K562 (cell line): ENCODE results near the gene ITGB5. TPM values are rescaled to one million over a fixed set of nuclear protein-coding genes. Genes with fewer than 3 reads are reported as not detected.
A peak's percentile ranks its signal among the peaks of the same experiment; 100 is the strongest.

ENCODE experiments used
- CREB1 ChIP-seq, 2 experiments: sonication (generic) in 1 of 2; formaldehyde crosslinking in 1 of 2; IDR thresholded peaks; 2 replicates each; pipeline versions ENCODE4 v1.6.1 to v1.8.0; 2012 to 2022; ENCODE audit warnings: inconsistent platforms in 1 of 2, mild to moderate bottlenecking in 1 of 2, missing genetic modification reagents in 1 of 2, moderate library complexity in 1 of 2
- NBN ChIP-seq: fragments of 450-650 bp; IDR thresholded peaks from 2 replicates; pipeline ENCODE4 v1.6.1; 2016; ENCODE audit warnings: low read depth, mild to moderate bottlenecking
- NEUROD1 ChIP-seq: fragments of 150-350 bp; IDR thresholded peaks from 2 replicates; pipeline ENCODE4 v1.6.1; 2014; ENCODE audit warnings: borderline replicate concordance, low read length, low read depth; ENCODE audit not compliant: partially characterized antibody
- NR2F6 ChIP-seq: fragments of 450-650 bp; formaldehyde crosslinking; IDR thresholded peaks from 2 replicates; pipeline ENCODE4 v1.4.0; 2020; ENCODE audit warnings: mild to moderate bottlenecking
- NRF1 ChIP-seq, 2 experiments: fragments of 450-650 bp; IDR thresholded peaks in 1 of 2; conservative IDR thresholded peaks in 1 of 2; 2 replicates each; pipeline ENCODE4 v1.6.1; 2014; ENCODE audit warnings: mild to moderate bottlenecking in 2 of 2
- PKNOX1 ChIP-seq: fragments of 450-650 bp; IDR thresholded peaks from 2 replicates; pipeline ENCODE4 v1.6.1; 2016
- REST ChIP-seq, 2 experiments: fragments of 450-650 bp; formaldehyde crosslinking in 1 of 2; IDR thresholded peaks; 2 replicates each; pipeline versions ENCODE4 v1.4.0 to v1.6.1; 2014 to 2020; ENCODE audit warnings: mild to moderate bottlenecking in 2 of 2, borderline replicate concordance in 1 of 2, low read depth in 1 of 2
- TFE3 ChIP-seq: fragments of 450-650 bp; formaldehyde crosslinking; IDR thresholded peaks from 2 replicates; pipeline ENCODE4 v1.4.0; 2020; ENCODE audit warnings: mild to moderate bottlenecking, mixed read lengths
- polyA plus RNA-seq, 8 experiments: library from polyadenylated mRNA; depleted of rRNA in 4 of 8; stranded (reverse) in 5 of 8; unstranded in 3 of 8; fragments of >200 nt; fragmentation: Nextera tagmentation in 2 of 8; fragmentation: Illumina TruSeq in 1 of 8; extraction: Ambion mirVana in 2 of 8; extraction: Trizol in 1 of 8; gene quantifications; 2 replicates each; pipeline versions ENCODE4 v1.2.1 to v1.2.3, GENCODE V29; 2011 to 2014; ENCODE audit warnings: inconsistent platforms in 1 of 8, missing spikeins in 1 of 8
- total RNA-seq, 7 experiments: library from RNA; depleted of rRNA in 6 of 7; stranded (reverse); fragments of >200 nt in 6 of 7; fragmentation: Illumina TruSeq in 2 of 7; extraction: Trizol in 2 of 7; gene quantifications; 2 replicates each; pipeline versions ENCODE4 v1.2.1 to v1.2.3, GENCODE V29; 2011 to 2021; ENCODE audit warnings: low replicate concordance in 1 of 7

The ITGB5 gene
- total and polyA plus RNA-seq, 9 of the 15 experiments (the other 6 are each of a cell fraction or from before 2014, with no cell fraction given): 1.7 to 46.8 (median 9.9) TPM

- TF ChIP-seq NEUROD1 (peak; percentile 19), NR2F6 (CRISPR knock-in tag) (no peak), PKNOX1 (no peak), NRF1 (conservative IDR thresholded peaks at IDR 0.05 in 1 of 2, IDR thresholded peaks at IDR 0.05 in 1 of 2) (peak in 1 of 2 experiments; percentile 41; a peak in 2 of 4 replicates), TFE3 (no peak), REST (IDR thresholded peaks at IDR 0.05; ENCODE audit: borderline replicate concordance) (no peak), REST (CRISPR knock-in tag; IDR thresholded peaks at IDR 0.05; ENCODE audit: low read depth) (0 out of 2 replicates have a peak, but pooled peaks have one; percentile 46), NBN (peak; percentile 72; the same call in 1 of the 2 replicates), CREB1 (IDR thresholded peaks at IDR 0.05) (peak; percentile 90), CREB1 (CRISPR knock-in tag; IDR thresholded peaks at IDR 0.05) (peak; percentile 95)
Measured at GRCh38 chr3:124730129-124730940, 156.8 kb downstream of the ITGB5 start, which contains the start of gene UMPS (continued).
